ENCODE measurements around the gene PDGFD. TPM values are rescaled to one million over a fixed set of nuclear protein-coding genes. Genes with fewer than 3 reads are reported as not detected.
"Not testable (repeated sequence)": the region's sequence is repeated elsewhere in the genome, so short reads cannot be mapped to it uniquely, and the experiment has no call there.

PDGFD gene
- total RNA-seq, 1 donor from 2014 or later = not detected

DNA sequence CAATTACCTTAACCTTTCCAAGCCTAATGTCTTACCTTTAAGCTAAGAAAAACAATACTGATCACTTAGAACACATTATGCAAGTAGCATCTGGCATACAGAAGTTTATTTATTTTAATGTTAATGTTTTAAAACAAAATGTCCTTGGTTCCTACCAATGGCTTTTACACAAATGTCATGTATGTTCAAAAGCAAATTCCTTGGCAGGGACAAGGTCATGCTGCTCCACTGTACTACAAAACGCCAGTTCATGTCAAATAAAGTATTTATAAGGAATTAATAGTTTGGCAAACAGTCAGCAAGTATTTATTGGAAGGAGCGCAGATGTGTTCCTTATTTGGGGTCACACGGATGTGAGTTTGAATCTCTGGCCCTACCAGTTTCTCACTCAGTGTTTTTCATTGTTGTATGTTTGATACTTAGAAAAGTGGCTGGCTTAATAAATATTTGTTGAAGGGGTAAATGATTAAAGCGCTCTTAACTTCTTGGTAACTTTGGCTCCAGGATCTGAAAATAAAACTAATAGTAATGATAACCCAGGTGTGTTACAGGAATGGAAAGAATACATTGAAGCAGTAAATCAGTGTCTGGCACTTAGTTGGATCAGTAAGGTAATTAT, 108.9 kb downstream of the PDGFD start:
- Mint-ChIP-seq H3K27ac (no peak overlapping the region), H3K27me3 (ENCODE audit: low read depth) (no peaks in the 10 kb centered on the region), H3K9me3 (no peaks in the 10 kb centered on the region), H3K4me1 (ENCODE audit: low read depth) (no peaks in the 10 kb centered on the region), H3K36me3 (ENCODE audit: low read depth) (no peaks in the 10 kb centered on the region), H3K4me3 (ENCODE audit: low read depth) (no peak overlapping the region)
- intact Hi-C loops (cut with micrococcal nuclease) = no loop called here
- DNase-seq (ENCODE audit: low spot score) = no peak

GRCh38 chr11:104053743-104054478, 110.0 kb downstream of the PDGFD start:
- Mint-ChIP-seq H3K27me3 (ENCODE audit: low read depth) (no peaks in the 10 kb centered on the region), H3K4me3 (ENCODE audit: low read depth) (no peak overlapping the region), H3K36me3 (ENCODE audit: low read depth) (no peaks in the 10 kb centered on the region), H3K27ac (no peak overlapping the region), H3K9me3 (no peaks in the 10 kb centered on the region), H3K4me1 (ENCODE audit: low read depth) (no peaks in the 10 kb centered on the region)
- intact Hi-C loops (cut with micrococcal nuclease) = no loop called here
- DNase-seq (ENCODE audit: low spot score) = no peak

- H3K36me3 Mint-ChIP-seq (ENCODE audit: low read depth) = no peaks in the 10 kb centered on the region
- DNase-seq (ENCODE audit: low spot score) = no peak
- H3K4me3 Mint-ChIP-seq (ENCODE audit: low read depth) = no peak overlapping the region
- no peak overlapping the region for H3K27ac Mint-ChIP-seq
- no peaks in the 10 kb centered on the region for H3K9me3 Mint-ChIP-seq
- intact Hi-C loops (cut with micrococcal nuclease) = no loop called here
- H3K27me3 Mint-ChIP-seq (ENCODE audit: low read depth) = no peaks in the 10 kb centered on the region
- H3K4me1 Mint-ChIP-seq (ENCODE audit: low read depth) = no peaks in the 10 kb centered on the region
Measured at GRCh38 chr11:104051778-104052177, 112.2 kb downstream of the PDGFD start.

- intact Hi-C loops (cut with micrococcal nuclease) = no loop called here
- Mint-ChIP-seq H3K36me3 (ENCODE audit: low read depth) (no peaks in the 10 kb centered on the region), H3K4me1 (ENCODE audit: low read depth) (no peaks in the 10 kb centered on the region), H3K9me3 (no peaks in the 10 kb centered on the region), H3K4me3 (ENCODE audit: low read depth) (no peak overlapping the region), H3K27me3 (ENCODE audit: low read depth) (no peaks in the 10 kb centered on the region), H3K27ac (no peak overlapping the region)
- no peak for DNase-seq (ENCODE audit: low spot score)
Measured at GRCh38 chr11:104049116-104049515, 114.8 kb downstream of the PDGFD start.

- H3K9me3 Mint-ChIP-seq; H3K27ac Mint-ChIP-seq; H3K36me3 Mint-ChIP-seq (ENCODE audit: low read depth): not testable (repeated sequence)
Measured at GRCh38 chr11:104046858-104047257, 117.1 kb downstream of the PDGFD start.

GRCh38 chr11:104046331-104046730, 117.6 kb downstream of the PDGFD start:
- Mint-ChIP-seq H3K27me3 (ENCODE audit: low read depth) (no peaks in the 10 kb centered on the region), H3K4me1 (ENCODE audit: low read depth) (no peaks in the 10 kb centered on the region), H3K36me3 (ENCODE audit: low read depth) (no peaks in the 10 kb centered on the region), H3K4me3 (ENCODE audit: low read depth) (no peak overlapping the region), H3K9me3 (no peaks in the 10 kb centered on the region), H3K27ac (no peak overlapping the region)
- intact Hi-C loops (cut with micrococcal nuclease) = no loop called here
- DNase-seq (ENCODE audit: low spot score) = no peak

More at GRCh38 chr11:104046858-104047257, 117.1 kb downstream of the PDGFD start:
- H3K27me3 Mint-ChIP-seq (ENCODE audit: low read depth); H3K4me3 Mint-ChIP-seq (ENCODE audit: low read depth); DNase-seq (ENCODE audit: low spot score); intact Hi-C loops (cut with micrococcal nuclease); H3K4me1 Mint-ChIP-seq (ENCODE audit: low read depth): not testable (repeated sequence)

DNA sequence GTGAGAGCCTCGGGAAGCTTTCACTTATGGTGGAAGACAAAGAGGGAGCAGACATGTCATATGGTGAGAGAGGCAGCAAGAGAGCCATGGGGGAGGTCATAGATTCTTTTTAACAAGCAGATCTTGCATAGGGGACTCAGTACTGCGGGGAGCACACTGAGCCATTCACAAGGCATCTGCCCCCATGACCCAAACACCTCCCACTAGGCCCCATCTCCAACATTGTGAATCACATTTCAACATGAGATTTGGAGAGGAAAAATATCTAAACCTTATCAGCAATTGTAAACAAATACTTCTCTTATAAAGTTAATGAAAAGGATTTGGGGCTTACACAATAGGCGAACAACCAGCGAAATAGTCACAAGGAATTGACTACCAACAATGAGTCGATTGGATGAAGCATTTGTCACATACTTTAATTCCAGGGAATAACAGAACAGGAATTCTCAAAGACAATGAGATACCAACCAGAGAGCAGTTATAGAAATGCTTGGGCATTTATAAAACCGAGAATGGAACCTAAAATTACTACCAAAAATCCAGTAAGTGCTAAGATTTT, 120.2 kb downstream of the PDGFD start:
- intact Hi-C loops (cut with micrococcal nuclease) = no loop called here

GRCh38 chr11:104043142-104043541, 120.8 kb downstream of the PDGFD start:
- Mint-ChIP-seq H3K4me3 (ENCODE audit: low read depth) (no peak overlapping the region), H3K36me3 (ENCODE audit: low read depth) (no peaks in the 10 kb centered on the region), H3K27ac (no peak overlapping the region), H3K4me1 (ENCODE audit: low read depth) (no peaks in the 10 kb centered on the region), H3K9me3 (no peaks in the 10 kb centered on the region), H3K27me3 (ENCODE audit: low read depth) (no peaks in the 10 kb centered on the region)
- no peak for DNase-seq (ENCODE audit: low spot score)
- intact Hi-C loops (cut with micrococcal nuclease) = no loop called here

More for the DNA sequence above, 120.2 kb downstream of the PDGFD start:
- H3K4me1 Mint-ChIP-seq (ENCODE audit: low read depth) = no peaks in the 10 kb centered on the region
- no peak overlapping the region for H3K4me3 Mint-ChIP-seq (ENCODE audit: low read depth)
- no peaks in the 10 kb centered on the region for H3K27me3 Mint-ChIP-seq (ENCODE audit: low read depth)
- DNase-seq (ENCODE audit: low spot score) = no peak
- no peak overlapping the region for H3K27ac Mint-ChIP-seq
- no peaks in the 10 kb centered on the region for H3K9me3 Mint-ChIP-seq
- no peaks in the 10 kb centered on the region for H3K36me3 Mint-ChIP-seq (ENCODE audit: low read depth)

DNA sequence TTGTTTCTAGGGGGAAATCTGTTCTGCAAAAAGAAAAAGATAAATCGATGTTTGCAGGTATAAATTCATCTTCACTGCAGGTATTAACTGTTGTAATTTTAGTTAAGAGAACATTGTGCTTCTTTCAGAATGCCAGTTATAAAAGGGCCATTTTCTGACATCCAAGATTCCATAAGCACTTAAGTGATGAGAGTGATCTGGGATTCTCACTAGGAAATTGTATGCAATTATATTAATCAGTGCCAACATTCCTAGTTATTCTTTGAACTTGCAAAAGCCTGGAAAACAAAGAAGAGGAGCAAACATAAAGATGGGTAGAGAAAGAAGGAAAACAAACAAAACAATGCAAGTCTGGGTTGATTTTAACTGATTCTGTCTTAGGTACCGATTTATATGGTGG, 122.2 kb downstream of the PDGFD start:
- no peaks in the 10 kb centered on the region for H3K9me3 Mint-ChIP-seq
- DNase-seq (ENCODE audit: low spot score) = no peak
- H3K4me1 Mint-ChIP-seq (ENCODE audit: low read depth) = no peaks in the 10 kb centered on the region

DNA sequence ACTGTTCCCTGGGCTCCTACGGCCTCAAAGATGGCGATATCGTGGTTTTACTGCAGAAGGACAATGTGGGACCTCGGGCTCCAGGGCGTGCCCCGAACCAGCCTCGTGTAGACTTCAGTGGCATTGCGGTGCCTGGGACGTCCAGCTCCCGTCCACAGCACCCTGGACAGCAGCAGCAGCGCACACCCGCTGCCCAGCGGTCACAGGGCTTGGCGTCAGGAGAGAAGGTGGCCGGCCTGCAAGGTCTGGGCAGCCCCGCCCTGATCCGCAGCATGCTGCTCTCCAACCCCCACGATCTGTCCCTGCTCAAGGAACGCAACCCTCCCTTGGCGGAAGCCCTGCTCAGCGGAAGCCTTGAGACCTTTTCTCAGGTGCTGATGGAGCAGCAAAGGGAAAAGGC, 127.0 kb downstream of the PDGFD start:
- Mint-ChIP-seq H3K27me3 (ENCODE audit: low read depth) (no peaks in the 10 kb centered on the region), H3K36me3 (ENCODE audit: low read depth) (no peaks in the 10 kb centered on the region), H3K4me1 (ENCODE audit: low read depth) (no peaks in the 10 kb centered on the region)

More for the DNA sequence above, 122.2 kb downstream of the PDGFD start:
- H3K27me3 Mint-ChIP-seq (ENCODE audit: low read depth) = no peaks in the 10 kb centered on the region
- intact Hi-C loops (cut with micrococcal nuclease) = no loop called here
- H3K27ac Mint-ChIP-seq = no peak overlapping the region
- no peaks in the 10 kb centered on the region for H3K36me3 Mint-ChIP-seq (ENCODE audit: low read depth)
- no peak overlapping the region for H3K4me3 Mint-ChIP-seq (ENCODE audit: low read depth)

GRCh38 chr11:104036588-104036987, 127.4 kb downstream of the PDGFD start, which contains the start of gene DDI1:
Gene DDI1 (plus strand): TSS chr11:104036640. CDS start chr11:104036823, 183 bp downstream.
- H3K9me3 Mint-ChIP-seq = no peaks in the 10 kb centered on the region
- no peaks in the 10 kb centered on the region for H3K4me1 Mint-ChIP-seq (ENCODE audit: low read depth)
- intact Hi-C loops (cut with micrococcal nuclease) = no loop called here
- no peak within 1 kb of the TSS for H3K4me3 Mint-ChIP-seq (ENCODE audit: low read depth)
- H3K27ac Mint-ChIP-seq = no peak within 1 kb of the TSS
- no peaks in the 10 kb centered on the region for H3K36me3 Mint-ChIP-seq (ENCODE audit: low read depth)
- H3K27me3 Mint-ChIP-seq (ENCODE audit: low read depth) = no peaks in the 10 kb centered on the region
- DNase-seq (ENCODE audit: low spot score) = no peak

More for the DNA sequence above, 127.0 kb downstream of the PDGFD start:
- Mint-ChIP-seq H3K9me3 (no peaks in the 10 kb centered on the region), H3K27ac (no peak overlapping the region), H3K4me3 (ENCODE audit: low read depth) (no peak overlapping the region)
- intact Hi-C loops (cut with micrococcal nuclease) = no loop called here
- no peak for DNase-seq (ENCODE audit: low spot score)

GRCh38 chr11:104033561-104033960, 130.4 kb downstream of the PDGFD start:
- Mint-ChIP-seq H3K27ac (no peak overlapping the region), H3K4me3 (ENCODE audit: low read depth) (no peak overlapping the region), H3K4me1 (ENCODE audit: low read depth) (no peaks in the 10 kb centered on the region), H3K36me3 (ENCODE audit: low read depth) (no peaks in the 10 kb centered on the region), H3K9me3 (no peaks in the 10 kb centered on the region), H3K27me3 (ENCODE audit: low read depth) (no peaks in the 10 kb centered on the region)
- no peak for DNase-seq (ENCODE audit: low spot score)
- intact Hi-C loops (cut with micrococcal nuclease) = no loop called here

DNA sequence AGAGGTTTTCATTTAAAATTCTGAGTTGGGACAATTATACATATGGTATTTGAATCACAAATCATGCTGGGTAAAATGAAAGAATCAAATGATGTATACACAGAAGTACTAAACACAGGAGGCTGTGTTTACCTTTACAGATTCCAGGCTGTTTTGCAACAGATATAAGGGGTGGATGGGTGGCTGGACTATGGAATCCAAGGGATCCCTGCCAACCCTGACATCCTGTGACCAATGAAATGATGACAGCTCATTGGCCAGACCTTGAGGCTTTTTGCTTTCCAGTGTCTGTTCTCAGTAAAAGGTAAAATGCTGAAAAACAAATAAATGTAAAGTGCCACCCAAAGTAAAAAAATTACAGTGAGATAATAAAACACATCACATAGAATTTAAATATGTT, 130.8 kb downstream of the PDGFD start:
- no peak overlapping the region for H3K27ac Mint-ChIP-seq
- DNase-seq (ENCODE audit: low spot score) = no peak
- intact Hi-C loops (cut with micrococcal nuclease) = no loop called here
- no peaks in the 10 kb centered on the region for H3K27me3 Mint-ChIP-seq (ENCODE audit: low read depth)
- no peaks in the 10 kb centered on the region for H3K9me3 Mint-ChIP-seq
- no peaks in the 10 kb centered on the region for H3K36me3 Mint-ChIP-seq (ENCODE audit: low read depth)
- no peaks in the 10 kb centered on the region for H3K4me1 Mint-ChIP-seq (ENCODE audit: low read depth)
- no peak overlapping the region for H3K4me3 Mint-ChIP-seq (ENCODE audit: low read depth)
